ENCODE measurements around the gene IRAK1.

Gene IRAK1

DNA sequence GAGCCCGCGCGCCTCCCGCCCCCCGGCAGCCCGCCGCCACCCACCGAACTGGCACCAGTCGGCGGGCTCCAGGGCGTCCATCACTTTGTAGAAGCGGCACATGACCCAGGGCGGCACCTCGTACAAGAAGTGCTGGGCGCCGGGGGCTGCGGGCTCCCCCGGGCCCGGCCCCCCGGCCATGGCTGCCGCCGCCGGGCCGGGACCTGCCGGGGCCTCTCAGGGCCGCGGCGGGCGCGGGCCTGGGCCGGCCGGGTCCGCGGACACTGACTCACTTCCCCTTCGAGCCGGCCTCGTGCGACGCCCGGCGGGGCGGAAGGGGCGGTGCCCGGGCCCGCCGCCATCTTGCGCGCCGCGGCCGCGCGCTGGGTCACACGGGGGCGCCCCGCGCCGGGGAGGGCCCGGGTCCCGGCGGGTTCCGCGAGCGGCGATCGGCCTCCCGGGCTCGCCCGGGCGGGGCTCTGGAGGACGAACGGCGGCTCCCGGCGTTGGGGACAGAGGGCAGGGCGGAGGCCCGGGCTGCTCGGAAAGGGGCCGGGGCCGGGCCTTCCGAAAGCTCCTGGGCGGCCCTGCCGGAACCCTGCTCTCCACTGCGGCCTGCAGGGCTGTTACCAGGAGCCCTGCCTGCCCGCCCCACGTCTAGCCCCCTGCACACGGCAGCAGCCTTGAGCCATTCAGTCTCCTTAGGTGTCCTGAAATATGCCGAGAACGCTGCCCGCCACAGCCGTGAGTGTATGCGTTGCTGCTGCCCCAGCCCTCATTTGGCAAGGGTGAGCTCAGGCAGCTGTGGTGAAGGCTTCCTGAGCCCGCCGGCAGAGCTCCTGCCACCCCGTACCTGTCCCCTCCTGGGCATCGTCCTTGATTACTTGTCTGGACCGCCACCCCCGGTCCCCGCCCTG lies at the start of gene IRAK1:
IRAK1 (minus strand) TSS at position 270 of the 896 bp plus-strand sequence; CDS start at position 180, 90 bp downstream.
- peak; percentile 22 for DNase-seq

DNA sequence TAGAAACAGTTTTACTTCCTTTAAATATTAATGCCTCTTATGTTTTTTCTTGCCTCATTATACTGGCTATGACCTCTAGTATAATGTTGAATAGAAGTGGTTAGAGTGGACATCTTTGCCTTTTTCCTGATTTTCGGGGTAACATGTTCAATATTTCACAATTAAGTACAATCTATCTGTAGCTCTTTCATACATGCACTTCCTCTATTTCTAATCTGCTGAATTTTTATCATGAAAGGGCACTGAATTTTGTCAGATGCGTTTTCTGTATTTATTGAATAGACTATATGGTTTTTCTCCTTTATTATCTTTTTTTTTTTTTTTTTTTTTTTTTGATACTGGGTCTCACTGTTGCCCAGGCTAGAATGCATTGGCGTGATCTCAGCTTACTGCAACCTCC lies 48.9 kb upstream of the IRAK1 start:
- DNase-seq, result no peak

DNA sequence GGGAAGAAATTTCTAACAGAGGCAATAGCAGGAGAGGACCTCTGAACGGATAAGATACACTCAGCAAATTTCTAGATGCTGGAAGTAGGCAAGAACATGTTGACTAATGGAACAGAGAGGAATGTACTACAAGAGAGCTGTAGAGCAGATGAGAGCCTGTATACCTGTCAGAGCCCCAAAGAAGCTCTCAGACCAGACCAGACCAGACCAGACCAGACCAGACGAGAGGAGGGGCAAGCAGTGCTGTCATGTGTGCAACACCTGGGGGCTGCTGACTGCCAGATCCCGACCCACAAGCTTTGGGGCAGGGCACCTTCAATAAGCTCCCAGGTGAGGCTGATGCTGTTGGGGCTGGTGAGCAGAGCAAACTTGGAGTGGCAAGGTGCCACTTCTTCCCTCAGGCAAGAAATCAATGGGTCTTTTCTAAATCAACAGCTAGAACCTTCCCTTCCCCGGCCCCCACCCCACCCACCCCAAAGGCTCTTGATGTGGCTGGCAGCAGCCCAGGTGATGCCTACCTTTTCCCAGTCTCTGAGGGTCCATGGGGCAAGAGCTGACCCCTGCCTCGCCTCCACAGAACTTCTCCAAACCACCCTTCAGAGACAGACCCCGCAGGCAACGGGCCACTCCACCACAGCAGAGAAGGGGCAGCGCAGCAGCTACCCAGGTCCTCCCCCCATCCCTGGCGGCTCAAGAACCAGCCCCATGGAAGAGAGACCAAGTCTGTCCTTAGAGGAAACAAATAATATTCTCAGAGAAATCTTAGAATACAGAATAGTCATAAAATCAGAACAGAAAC lies 45.1 kb upstream of the IRAK1 start:
- DNase-seq, result peak; percentile 67

DNA sequence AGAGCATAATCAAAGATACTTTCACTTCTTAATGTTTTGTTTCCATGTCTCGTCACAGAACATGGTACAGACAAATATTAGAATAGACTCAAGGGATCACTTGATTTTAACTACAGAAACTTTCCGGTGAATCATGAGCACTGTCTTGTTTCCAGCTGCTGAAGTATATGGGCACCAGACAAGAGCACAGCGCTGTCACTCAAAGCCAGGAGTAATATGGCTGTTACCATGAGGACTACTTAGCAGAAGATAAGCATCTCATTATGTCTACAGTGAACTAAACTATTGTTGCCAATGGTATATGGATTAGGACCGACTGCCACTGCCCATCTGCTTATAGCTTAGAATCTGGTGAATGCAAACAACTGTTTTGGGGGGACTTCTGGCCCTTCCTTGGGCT lies 43.5 kb upstream of the IRAK1 start:
- no peak for DNase-seq

DNA sequence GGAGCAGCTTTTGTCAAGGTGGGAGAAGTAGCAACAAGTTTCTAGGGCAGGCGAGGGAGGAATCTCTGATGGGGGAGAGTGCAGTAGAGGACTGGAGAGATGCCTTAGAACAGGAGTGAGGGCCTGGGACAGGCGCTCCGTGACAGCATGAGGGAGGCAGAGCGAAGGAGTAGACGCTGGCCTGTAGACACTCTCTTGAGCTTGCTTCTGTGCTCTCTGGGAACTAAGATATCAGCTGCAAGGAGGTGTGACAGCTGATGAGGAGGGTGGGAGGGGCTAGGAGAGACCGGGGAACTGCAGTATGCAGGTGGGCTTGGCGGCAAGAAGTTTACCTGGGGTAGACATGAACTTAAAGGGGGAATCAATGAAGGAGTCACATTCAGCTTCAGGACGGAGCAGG lies 42.1 kb upstream of the IRAK1 start:
- DNase-seq, result no peak

DNA sequence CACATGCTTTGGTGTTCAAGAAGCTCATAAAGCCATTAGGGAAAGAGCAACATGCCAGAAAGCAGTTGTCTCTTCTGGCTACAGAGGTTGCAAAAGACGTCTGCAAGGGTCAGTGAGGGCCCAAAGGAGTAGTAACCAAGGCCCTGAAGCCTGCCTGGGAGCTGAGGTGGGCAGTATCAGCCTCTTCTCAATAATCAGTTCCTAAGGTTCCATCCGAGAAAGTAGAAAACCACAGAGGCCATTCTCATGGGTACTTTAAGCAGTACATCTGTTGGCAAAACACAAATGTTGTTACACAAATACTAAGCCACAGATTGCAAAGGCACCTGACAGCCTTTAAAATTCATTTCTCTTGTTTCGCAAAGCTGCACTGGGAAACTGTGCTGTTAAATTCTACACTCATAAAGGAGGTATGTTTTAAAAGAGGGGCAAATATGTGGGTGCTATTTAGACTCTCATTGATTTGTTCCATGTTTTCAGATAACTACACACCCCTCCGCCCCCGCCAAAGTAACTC lies 40.1 kb upstream of the IRAK1 start:
- no peak for DNase-seq

DNA sequence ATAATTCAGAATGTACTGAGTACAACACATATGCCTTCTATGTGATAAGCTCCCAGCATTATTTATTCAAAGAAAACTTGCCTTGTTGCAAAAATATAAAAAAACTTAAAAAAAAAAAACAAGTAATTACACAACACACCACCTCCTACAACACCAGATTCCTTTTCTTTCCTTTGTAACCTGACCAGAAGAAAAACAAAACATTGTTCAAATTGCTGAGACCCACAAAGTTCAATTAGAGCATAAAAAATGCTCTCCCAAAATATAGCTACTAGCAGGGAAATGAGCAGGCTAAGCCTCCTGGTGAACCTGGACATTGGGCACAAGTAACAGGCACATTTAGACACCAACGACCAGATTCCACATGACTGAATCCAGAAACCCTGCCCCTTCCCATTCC lies 39.5 kb upstream of the IRAK1 start:
- no peak for DNase-seq

DNA sequence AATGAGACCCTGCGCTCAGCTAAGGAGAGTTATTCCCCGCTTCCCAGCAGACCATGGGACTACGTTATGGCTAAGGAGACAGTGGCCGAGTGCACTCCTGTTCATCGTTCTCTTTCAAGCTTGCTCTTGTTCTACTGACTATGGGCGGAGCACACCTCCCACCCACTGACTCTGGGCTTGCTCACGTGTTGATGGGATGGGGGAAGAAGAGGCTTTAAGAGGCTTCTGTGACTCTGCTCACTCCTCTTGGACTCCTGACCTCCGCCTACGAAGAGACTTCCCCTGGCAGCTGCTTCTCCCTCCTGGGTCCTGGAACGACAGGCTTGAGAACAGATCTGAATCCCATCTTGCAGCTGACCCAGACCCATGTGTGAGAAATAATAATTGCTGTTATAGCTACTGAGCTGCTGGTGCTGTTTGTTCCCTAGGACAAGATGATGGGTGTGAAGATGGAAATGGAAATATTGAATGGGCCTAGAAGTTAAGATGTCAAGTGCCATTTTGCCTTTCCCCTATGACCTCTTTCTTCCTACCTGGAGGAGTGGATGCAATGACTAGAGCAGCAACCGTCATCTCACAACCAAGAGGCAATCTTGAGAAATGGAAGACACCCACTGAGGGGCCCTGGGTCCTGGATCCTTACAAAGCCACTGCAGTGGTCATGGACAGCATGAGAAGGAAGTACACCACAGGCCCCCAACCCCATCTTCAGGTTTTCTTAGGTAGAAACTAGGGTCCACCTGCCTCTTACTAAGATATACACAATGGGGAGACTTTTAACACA lies 38.7 kb upstream of the IRAK1 start:
- peak; percentile 34 for DNase-seq

DNA sequence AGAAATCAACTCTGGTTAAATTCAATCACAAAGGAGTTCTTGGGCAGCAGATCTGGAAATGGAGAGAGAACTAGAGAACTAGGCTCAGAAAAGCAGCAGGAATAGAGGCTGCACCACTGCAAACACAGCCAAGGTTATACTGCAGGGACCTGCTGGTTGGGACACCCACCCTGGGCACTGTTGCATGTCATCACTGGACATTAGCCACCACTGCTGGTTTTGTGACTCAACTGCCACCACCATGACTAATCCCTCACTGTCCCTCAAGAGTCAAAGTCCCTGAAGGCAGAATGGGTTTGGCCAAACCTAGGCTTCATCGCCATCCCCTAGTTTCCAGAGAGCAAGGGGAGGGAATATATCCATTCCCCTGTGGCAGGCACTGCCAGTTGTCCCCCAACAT lies 38.1 kb upstream of the IRAK1 start:
- DNase-seq, result no peak

DNA sequence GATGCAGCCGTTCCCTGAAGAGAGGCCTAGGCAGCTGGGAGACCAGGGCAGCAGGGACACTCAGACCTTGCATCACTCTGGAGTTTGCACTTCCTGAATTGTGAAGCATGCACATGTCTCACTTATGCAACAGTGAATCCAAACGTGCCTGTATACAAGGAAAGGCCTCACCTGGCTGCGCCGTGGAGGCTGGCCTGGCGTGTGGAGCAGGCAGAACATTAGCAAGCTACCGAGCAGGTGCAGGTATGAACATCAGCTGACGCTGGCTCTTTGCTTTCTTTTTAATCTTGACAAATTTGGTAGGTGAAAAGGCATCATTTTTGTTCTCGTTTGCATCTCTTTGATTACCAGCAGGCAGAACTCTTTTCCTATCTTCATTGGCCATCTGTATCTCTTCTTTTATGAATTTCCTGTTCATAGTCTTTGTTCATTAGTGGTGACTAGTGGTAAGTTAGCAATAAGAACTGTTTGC lies 37.1 kb upstream of the IRAK1 start:
- no peak for DNase-seq

DNA sequence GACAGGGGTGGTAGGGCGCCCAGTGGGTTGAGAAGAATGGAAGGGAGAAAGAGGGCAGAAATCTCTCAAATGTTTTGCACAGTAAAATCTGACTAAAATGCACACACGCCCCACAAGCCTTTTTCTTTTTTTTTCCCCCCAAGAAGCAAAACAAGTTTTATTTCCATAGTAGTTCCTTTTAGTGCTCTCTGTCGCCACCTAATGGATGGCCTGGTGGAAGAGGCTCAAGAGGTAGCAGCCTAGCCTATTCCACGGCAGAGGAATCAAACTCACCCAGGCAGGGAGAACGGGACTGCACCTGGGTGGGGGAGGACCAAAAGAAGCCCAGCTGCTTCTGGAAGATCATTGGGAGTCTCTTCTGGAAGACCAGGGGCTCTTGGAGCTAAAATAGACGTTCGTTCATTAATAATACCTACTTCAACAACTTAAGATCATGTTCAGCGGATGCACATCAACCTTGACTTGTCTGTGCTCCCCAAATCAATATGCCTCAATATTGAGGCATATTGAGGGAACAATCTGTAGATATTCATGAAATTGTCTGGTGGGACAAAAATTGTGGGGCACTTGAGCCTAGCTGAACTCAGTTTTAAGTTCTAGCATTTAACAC lies 31.6 kb upstream of the IRAK1 start:
- peak; percentile 26 for DNase-seq

DNA sequence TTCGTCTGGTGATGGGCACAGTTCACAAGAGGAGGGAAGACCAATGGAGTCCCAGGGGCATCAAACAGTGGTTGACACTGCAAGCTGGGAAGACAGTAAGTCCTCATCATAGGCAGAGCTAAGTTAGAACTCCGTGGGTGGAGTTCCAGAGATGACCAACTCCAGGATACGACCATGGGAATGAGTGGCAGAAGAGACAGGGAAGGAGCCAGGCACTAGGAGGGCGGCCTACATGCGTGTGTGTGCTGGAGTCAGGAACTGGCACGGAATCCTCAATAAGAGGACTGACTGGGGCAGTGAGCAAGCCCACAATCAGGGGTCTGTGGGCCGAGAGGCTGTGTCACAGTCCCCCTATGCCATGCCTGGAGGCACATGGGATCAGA lies 30.4 kb upstream of the IRAK1 start:
- no peak for DNase-seq

DNA sequence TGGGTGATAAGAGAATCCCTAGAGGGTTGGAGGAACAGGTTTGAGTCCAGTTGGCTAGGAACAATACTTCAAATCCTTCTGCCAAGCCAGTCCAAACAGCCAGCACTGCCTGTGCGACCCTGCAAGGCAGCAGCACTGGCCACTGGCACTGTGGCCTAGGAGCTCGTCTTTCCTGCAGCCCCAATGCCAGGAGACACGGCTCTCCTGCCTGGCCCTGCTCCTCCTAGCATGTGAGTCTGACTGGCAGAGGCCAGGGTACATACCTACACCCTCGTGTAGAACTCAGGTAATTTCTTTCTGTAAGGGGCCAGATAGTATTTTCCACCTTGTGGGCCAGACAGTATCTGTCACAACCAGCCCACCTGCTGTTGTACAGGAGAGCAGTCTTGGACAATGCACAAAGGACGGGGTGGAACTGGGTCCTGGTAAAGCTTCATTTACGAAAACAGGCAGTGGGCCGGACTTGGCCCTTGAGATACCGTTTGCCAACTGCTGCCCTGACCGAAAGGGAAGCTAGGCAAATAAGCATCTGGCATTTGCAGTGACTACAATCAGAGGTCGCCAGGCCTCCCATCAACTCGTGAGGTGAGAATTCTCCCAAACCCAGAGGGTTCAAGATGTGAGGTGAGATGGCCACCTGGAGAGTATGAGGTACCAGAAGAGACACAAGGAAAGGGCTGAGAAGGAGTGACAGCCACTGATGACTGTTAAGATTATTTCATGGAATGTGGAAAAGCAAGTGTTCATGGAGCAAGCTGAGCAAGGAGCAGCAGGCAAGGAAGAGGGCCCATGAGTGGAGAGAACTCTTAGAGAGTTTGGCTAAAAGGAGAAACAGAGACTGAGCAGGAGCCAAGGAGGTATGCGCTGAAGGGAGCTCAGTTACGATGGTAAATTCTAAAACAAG lies 29.8 kb upstream of the IRAK1 start:
- DNase-seq, result no peak

DNA sequence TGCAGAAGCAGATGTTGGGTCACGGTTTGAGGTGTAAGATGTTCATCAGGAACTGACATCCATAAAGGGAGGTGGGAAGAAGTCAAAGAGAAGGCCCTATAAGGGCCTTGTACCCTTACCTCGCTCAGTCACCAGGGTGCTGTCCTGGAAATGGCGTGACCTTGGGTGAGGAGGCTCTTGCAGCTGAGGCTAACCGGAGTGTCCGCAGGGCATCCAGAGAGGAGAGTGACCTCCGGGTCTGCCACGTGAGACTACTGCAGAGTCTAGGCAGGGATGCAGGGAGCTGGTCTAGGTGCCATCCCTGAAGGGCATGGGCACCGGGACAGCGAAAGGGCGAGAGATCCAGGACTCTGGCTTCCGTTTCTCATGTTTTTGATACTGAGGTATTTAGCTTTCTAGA lies 28.7 kb upstream of the IRAK1 start:
- DNase-seq, result no peak

DNA sequence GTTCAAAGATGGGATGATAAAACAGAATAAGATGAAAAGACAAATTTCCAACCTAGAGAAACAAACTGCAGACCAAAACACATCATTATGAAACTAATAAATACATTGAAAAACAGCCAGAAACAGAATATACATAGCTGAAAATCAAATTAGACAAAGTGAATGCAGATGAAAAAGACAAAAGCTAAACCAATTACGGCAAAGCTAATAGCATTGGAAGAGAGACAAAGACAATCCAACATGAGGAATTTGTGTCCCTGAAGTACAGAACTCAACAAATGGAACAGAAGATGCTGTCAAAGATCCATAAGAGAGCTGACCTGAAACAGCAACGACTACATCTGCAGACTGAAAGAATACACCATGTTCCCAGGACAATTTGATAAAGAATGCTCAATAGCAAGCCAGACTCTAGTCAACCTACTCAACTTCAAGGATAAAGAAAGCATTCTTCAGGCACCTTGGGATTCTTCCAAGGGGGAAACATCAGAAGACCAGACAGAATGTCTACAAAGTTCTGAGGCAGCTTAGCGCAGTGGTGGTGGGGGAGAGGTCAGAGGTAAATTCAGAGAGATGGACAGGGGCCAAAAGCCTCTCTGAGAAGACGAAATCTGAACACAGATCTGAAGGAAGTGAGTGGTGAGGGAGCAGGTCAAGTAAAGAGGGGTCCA lies 27.4 kb upstream of the IRAK1 start:
- DNase-seq, result no peak

DNA sequence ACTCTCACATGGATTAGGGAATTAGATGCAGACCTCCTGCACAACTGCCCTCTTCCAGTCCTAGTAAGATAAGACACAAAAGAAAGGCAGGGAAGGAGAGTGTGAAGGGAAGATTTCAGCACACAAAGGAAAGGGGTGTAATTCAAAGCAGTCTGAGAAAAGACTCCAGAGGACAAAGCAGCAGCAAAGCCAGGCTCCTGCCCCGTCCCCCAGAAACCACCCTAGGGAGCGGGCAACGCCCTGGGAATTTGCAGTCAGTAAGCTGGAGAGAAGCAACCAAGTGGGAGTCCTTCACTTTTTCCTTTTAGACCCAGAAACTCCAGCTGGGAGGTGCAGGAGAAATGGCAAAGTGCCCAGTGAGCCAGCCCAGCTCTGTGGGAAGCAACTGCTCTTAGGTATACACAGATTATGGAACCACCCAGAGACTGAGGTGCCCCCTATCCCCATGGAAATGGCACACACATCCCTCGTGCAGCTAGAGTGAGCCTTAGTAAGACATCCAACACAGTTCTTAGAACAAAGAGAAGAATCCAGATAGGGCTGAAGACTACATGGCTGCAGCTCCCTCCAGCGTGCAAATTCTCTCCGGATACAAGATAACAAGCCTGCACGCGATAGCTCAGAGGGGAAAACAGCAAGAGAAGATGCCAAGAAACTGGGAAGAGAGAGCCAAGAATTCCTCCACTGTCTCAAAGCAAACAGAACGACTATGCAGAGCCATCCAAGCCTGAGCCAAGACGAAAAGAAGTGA lies 26.5 kb upstream of the IRAK1 start:
- DNase-seq, result peak; percentile 58

DNA sequence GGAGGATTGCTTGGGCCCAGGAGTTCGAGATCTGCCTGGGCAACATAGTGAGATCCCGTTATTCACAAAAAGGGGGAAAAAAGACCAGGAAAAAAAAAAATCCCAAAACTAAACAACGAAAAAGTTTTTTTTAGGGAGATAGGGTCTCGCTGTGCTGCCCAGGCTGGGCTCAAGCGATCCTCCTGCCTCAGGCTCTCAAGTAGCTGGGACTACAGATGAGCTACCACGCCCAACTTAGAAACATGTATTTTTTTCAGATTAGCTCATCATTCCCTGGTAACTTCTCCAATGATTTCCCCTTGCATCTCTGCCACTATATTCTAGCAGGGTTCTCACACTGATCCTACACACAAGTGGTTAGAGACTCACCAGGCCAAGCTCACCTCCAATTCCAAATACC lies 24.4 kb upstream of the IRAK1 start:
- DNase-seq, result no peak

DNA sequence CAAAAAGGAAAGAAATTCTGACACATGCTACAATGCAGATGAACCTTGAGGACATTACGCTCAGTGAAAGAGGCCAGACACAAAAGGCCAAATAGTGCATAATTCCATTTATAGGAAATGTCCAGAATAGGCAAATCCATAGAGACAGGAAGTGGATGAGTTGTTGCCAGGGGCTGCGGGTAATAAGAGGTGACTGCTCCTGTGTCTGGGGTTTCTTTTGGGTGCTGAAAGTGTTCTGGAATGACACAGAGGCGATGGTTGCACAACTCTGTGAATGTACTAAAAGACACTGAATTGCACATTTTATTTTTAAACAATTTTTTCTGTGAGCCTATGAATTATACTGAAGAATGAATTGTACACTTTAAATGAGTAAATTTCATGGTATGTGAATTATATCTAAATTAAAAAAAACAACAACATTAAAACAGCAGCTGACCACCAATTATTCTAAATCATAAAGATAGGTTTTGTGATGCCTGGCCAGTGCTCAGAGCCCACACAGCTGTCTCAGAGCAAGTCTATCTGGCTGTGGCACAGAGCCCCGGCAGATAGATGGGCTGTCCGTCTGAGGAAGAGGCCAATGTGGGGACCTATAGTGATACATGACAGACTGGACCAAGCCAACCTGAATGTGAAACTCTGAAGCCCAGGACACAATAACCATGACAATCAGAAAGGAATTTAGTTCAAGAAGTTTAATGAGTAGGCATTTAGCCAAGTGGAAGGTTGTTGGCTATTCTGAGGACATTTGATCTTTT lies 23.5 kb upstream of the IRAK1 start:
- DNase-seq, result no peak

DNA sequence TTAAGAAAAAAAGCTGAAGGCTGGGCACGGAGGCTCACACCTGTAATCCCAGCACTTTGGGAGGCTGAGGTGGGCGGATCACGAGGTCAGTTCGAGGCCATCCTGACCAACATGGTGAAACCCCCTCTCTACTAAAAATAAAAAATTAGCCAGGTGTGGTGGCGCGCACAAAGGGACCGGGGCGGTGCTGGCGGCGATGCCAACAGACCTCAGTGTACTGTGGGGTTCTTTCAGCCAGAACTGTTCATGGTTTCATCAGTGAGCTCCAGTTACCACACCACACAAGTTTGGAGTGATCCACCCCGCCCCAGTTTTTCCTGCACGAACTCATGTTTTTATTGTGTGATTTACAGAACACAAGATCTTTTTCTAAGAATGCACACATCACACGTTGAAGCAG lies 21.2 kb upstream of the IRAK1 start:
- DNase-seq, result no peak

Data from NCI-H2227 treated with DMSO at 0.1 percent for 48 hours (cell line).